ENCODE data around the gene TRPM1. TPM values are rescaled to one million over a fixed set of nuclear protein-coding genes. Genes with fewer than 3 reads are reported as not detected.

Gene TRPM1
- total RNA-seq, 1 donor from 2014 or later = not detected

DNA sequence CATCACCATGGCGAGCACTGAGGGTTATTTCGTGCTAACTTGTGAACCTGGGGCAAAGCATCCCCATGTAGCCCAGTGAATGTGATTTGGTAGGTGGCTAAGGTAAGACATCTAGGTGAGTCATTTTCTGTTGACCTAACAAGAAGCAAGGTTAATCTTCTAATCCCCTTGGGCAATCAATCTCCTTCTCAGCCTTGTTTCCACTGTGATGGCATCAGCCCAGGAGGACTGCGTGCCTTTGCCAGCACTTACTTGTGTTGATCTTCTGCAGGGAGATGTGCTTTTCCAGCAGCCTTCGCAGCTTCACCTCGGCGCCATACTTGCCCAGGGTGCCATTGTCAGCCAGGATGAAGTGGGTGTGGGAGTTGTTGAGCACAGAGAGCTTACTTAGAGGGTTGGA is 35.7 kb downstream of the TRPM1 start:
- intact Hi-C loops (cut with DNase I) = no loop called here
- no peaks in the 10 kb centered on the region for H3K9me3 ChIP-seq
- H3K36me3 ChIP-seq = no peaks in the 10 kb centered on the region
- H3K27me3 ChIP-seq = no peaks in the 10 kb centered on the region
- H3K4me1 ChIP-seq = no peaks in the 10 kb centered on the region
- H3K4me3 ChIP-seq = no peak overlapping the region
- DNase-seq (ENCODE audit: low spot score in 2 of 2) = no peak
- no peak overlapping the region for H3K27ac ChIP-seq
- TF ChIP-seq, protein P1, sequence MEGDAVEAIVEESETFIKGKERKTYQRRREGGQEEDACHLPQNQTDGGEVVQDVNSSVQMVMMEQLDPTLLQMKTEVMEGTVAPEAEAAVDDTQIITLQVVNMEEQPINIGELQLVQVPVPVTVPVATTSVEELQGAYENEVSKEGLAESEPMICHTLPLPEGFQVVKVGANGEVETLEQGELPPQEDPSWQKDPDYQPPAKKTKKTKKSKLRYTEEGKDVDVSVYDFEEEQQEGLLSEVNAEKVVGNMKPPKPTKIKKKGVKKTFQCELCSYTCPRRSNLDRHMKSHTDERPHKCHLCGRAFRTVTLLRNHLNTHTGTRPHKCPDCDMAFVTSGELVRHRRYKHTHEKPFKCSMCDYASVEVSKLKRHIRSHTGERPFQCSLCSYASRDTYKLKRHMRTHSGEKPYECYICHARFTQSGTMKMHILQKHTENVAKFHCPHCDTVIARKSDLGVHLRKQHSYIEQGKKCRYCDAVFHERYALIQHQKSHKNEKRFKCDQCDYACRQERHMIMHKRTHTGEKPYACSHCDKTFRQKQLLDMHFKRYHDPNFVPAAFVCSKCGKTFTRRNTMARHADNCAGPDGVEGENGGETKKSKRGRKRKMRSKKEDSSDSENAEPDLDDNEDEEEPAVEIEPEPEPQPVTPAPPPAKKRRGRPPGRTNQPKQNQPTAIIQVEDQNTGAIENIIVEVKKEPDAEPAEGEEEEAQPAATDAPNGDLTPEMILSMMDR (IDR thresholded peaks at IDR 0.05) = no peak

GRCh38 chr15:31062911-31063310 is 38.6 kb downstream of the TRPM1 start:
- Histone ChIP-seq H3K4me1 (no peaks in the 10 kb centered on the region), H3K9me3 (no peaks in the 10 kb centered on the region), H3K4me3 (no peak overlapping the region), H3K27ac (no peak overlapping the region), H3K27me3 (no peaks in the 10 kb centered on the region), H3K36me3 (no peaks in the 10 kb centered on the region)
- no peak for DNase-seq (ENCODE audit: low spot score in 2 of 2)
- TF ChIP-seq, protein P1 (IDR thresholded peaks at IDR 0.05) = no peak
- intact Hi-C loops (cut with DNase I) = no loop called here

DNA sequence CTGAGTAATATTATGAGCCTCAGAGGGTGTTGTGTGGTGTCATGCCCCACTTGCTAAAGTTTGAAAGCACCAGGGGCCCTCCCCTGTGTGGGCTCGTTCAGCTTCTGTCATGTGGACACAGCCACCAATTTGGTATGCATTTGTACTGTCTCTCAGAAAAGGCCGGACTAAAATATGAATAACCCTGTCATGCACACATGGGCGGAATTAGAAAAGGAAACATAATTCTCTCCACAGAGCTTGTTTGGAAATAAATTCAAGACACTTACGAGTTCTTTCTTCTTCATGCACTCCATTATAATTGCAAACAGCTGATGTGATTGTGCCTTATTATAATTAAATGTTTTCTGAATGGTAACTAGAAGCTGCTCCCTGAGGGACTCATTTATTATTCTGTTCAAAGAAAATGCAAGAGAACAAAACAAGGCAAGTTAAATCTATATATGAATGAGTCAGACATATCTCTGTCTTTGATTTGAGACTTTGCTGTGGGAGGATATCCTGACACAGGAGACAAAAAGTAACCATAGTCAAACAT is 39.1 kb downstream of the TRPM1 start:
- no peaks in the 10 kb centered on the region for H3K36me3 ChIP-seq
- no peaks in the 10 kb centered on the region for H3K4me1 ChIP-seq
- DNase-seq (ENCODE audit: low spot score in 2 of 2) = no peak
- H3K27me3 ChIP-seq = no peaks in the 10 kb centered on the region
- TF ChIP-seq, protein P1 (IDR thresholded peaks at IDR 0.05) = no peak
- intact Hi-C loops (cut with DNase I) = no loop called here
- no peak overlapping the region for H3K27ac ChIP-seq
- peaks cover 0 to under 1% of the 10 kb centered on the region in 2 donors for H3K9me3 ChIP-seq
- H3K4me3 ChIP-seq = no peak overlapping the region

DNA sequence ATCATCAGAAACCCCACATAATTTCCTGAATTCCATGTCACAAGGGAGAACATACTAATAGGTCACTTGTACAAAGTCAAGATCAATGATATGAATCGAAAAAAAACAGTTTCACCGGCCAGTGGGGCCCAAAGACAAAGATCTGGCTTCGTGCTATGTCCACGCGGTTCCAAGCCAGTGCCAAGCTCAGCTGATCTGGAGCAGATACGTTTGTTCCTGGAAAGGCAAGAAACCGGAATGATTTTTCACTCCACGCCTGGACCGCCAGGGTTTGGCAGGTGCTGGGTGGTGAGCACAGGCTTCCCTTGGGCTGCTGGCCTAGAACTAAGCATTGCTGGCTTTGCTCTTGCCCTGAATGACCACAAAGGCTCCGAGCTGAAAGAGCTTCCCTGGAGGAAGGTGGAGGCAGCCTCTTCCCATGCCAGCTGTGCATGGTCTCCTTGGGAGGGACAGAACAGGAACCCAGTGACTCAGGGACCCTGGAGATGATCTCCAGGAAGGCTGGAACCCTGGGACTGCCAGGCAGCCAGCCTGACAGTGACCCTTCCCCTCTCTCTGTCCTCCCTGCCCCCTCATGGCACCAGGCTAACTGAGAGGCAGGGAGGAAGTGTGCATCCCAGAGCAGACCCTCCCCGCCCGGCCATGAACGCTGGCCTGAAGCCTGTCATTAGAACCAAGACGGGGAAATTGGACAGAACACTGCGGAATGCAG is 40.9 kb downstream of the TRPM1 start:
- intact Hi-C loops (cut with DNase I) = no loop called here
- TF ChIP-seq, protein P1 (IDR thresholded peaks at IDR 0.05) = no peak
- H3K36me3 ChIP-seq = no peaks in the 10 kb centered on the region
- no peaks in the 10 kb centered on the region for H3K4me1 ChIP-seq
- peaks cover 0 to 4% of the 10 kb centered on the region in 2 donors for H3K9me3 ChIP-seq
- H3K27ac ChIP-seq = no peak overlapping the region
- no peak for DNase-seq (ENCODE audit: low spot score in 2 of 2)
- H3K4me3 ChIP-seq = no peak overlapping the region
- H3K27me3 ChIP-seq = no peaks in the 10 kb centered on the region

DNA sequence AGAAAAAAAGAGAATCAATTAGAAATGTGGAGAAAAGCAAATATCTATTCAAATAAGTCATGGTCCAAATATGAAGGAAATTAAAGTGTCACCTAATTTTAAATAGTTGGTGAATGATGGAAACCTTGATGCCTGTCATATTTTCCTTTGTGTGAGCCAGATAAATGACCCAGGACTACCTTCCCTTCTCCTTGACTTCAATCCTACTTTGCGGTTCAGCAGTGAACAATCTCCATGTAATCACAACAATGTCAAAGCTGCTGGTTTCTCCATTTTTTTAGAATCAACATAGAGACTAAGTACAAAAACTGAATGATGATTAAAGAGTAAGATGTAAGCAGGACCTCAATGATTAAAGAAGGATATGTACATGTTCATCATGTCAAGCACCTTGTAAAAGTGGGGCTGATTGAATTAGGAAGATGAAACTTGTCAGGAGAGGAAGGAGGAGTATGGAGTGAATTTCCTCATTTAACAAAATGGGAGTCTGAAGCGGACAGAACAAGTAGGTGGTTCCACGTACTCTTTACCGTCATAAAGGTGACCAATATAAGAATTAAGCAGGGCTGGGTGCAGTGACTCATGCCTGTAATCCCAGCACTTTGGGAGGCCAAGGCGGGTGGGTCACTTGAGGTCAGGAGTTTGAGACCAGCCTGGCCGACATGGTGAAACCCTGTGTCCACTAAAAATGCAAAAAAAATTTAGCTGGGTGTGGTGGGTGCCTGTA is 43.1 kb downstream of the TRPM1 start:
- TF ChIP-seq, protein P1 (IDR thresholded peaks at IDR 0.05) = no peak
- no peaks in the 10 kb centered on the region for H3K4me1 ChIP-seq
- H3K9me3 ChIP-seq = peaks cover 0 to 4% of the 10 kb centered on the region in 2 donors
- intact Hi-C loops (cut with DNase I) = no loop called here
- H3K4me3 ChIP-seq = no peak overlapping the region
- no peak for DNase-seq (ENCODE audit: low spot score in 2 of 2)
- H3K27ac ChIP-seq = no peak overlapping the region
- no peaks in the 10 kb centered on the region for H3K36me3 ChIP-seq
- H3K27me3 ChIP-seq = no peaks in the 10 kb centered on the region

Measured in ascending aorta (tissue), 2 donors.